Activated naive CD4-positive, alpha-beta T cell treated with Interleukin-2 at 50 U/mL for 16 hours (primary cell): ENCODE results near the gene CT55.
"Not testable (repeated sequence)": the region's sequence is repeated elsewhere in the genome, so short reads cannot be mapped to it uniquely, and the experiment has no call there.

ENCODE experiments used
- DNase-seq: peaks from one replicate; pipeline ENCODE4 v3.0.0-alpha.2; 2020

CT55 gene

DNA sequence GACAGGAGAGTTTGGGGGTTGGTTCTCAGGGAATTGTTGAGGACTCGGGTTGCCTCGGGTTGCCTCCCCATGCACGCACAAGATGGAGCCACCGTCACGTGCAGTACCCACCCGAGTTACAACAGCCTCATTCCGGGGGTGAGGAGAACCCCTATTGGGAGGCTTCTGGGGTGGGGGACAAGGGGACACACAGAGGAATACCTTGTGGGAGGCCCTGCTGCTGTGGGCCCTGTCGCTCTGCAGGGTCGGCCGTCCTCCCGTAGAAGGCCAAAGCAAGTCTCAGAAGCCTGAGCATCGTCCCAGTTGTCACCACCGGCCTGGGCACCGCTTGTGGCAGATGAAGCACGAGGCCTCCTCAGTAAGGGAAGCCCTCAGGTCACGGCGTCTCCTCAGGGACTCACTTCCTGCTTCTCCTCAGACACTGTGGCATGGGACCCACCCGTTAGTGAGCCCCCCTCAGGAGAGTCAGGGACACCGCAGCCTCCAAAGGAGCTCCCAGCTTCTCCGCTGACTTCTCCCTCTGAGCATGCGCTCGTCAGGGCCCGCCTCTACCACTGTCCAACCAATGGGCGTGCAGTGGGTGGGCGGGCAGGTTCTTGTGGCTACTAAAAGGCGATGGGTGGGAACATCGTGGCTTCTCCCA is at the start of gene CT55:
CT55 (minus strand) TSS at position 522 of the 643 bp plus-strand sequence; CDS start at position 295, 227 bp downstream.
- DNase-seq, result no peak

DNA sequence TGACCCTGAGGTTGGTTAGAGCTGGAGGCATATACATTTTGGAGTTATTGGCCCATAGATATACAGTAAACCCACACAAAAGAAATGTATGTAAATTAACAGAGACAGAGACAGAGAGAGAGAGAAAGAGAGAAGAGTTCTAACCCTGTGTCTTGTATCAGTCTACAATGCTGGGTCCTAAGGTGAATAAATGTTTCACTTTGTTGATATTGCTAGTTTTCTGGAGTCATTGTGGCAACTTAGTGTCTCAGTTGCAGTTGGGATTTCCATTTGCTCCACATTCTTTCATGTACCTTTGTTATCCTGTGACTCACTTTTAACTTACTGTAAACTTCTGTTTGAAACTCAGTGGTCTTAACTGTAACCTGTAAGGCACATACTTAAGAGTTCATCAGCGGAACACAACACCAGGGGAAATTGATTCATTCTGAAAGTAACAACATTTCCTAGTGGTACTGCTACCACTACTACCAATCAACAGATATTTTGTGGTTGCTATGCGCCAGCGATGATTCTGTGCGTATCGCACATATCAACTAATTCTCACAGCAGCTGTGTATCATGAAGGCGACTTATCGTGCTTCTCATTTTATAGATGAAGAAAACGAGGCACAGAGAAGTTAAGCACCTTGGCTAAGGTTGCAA is 42.1 kb upstream of the CT55 start:
- peak; percentile 40 for DNase-seq

DNA sequence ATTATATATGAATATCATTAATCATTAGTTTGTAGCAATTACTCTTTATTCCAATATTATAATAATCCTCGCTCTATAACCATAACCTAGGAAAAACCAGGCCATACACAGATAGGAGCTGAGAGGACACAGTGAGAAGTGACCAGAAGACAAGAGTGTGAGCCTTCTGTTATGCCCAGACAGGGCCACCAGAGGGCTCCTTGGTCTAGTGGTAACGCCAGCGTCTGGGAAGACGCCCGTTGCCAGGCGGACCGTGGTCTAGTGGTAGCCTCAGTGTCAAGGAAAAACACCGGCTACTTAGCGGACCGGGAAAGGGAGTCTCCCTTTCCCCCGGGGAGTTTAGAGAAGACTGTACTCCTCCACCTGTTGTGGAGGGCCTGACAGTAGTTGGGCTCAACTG is 35.2 kb upstream of the CT55 start:
- DNase-seq, result peak; percentile 23

GRCh38 chrX:135200297-135200696 is 29.1 kb upstream of the CT55 start:
- DNase-seq, result no peak

DNA sequence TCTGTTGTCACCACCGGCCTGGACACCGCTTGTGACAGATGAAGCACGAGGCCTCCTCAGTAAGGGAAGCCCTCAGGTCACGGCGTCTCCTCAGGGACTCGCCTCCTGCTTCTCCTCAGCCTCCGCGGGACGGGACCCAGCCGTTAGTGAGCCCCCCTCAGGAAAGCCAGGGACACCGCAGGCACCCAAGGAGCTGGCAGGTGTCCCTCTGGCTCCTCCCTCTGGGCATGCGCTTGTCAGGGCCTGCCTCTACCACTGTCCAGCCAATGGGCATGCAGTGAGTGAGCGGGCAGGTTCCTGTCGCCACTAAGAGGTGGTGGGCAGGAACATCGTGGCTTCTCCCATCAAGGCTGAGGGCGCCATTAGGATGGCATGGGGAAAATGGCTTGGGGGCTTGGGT is 23.5 kb upstream of the CT55 start:
- DNase-seq, result no peak

DNA sequence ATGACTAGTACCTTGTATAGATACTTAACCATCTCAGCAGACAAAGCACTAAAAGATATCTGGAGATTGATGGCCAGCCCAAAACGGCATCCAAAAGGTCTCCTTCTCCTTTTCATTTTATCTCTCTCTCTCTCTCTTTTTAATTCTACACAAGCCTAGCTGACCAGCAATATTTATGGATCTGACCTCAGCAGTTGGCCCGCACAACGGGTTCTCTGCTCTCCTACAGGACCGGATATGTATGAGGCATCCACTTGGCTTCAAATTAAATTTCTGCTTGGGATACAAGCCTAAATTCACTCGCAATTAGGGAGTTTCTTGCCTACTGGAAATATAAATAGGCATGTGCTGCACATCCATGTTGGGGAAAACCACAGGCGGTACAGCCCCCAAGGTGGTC is 22.5 kb upstream of the CT55 start:
- no peak for DNase-seq

DNA sequence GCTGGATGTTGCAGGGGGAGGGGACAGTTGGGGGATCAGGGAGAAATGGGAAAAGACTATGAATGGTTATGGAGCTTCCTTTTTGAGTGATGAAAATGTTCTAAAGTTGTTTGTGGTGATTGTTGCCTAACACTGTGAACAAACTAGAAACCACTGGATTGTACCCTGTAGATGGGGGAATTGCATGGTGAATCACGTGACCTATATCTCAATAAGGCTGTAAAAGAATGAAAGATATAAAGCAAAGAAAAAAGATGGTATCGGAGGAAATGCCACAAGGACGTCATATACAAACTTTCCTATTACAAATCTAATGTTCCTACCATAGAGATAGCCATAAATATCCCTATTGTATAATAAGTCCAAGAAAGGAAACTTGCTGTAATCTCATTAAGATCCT is 20.6 kb upstream of the CT55 start:
- no peak for DNase-seq

DNA sequence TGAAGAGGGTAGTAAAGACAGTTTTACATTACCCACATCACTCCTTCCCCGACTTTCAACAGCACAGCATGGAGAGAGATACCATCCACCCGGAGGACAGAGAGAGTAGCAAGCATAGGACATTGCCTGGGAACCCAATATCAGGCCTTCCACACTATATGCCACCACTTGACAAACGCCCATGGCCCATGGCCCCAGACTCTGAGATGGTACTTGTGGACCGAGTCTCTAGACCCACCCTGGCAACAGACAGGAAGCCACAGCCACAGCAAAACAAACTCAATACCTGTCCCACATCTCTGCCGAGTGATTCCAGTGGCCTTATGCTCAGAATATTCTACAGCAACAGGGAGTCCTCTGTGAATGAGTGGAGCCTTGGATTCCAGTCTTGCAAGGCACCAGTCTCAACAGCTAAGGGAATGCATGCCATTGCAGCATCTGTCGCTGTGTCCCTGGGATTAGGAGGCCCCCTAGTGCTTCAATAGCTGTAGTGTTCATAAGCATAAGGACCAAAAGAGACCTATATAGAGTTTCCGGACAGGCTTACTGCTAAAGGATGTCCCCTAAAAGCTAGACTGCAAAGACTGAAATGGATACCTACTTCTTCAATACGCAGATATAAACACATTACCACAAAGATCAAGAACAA is 14.7 kb upstream of the CT55 start:
- DNase-seq, result peak; percentile 25

GRCh38 chrX:135178636-135179035 is 7.4 kb upstream of the CT55 start:
- no peak for DNase-seq

GRCh38 chrX:135170468-135170867 is 730 bp downstream of the CT55 start:
- DNase-seq, result no peak

GRCh38 chrX:135169534-135169933 is 1.7 kb downstream of the CT55 start:
- DNase-seq, result not testable (repeated sequence)

- no peak for DNase-seq
Measured at GRCh38 chrX:135168486-135168885, 2.7 kb downstream of the CT55 start.

- not testable (repeated sequence) for DNase-seq
Measured at GRCh38 chrX:135154688-135155087, 16.5 kb downstream of the CT55 start.

- DNase-seq, result not testable (repeated sequence)
Measured at GRCh38 chrX:135126145-135126544, 45.1 kb downstream of the CT55 start.

- DNase-seq, result not testable (repeated sequence)
Measured at GRCh38 chrX:135120056-135120576, 51.1 kb downstream of the CT55 start, which contains the start of gene ETDB. Gene ETDB (minus strand): TSS chrX:135120526. CDS start chrX:135119261, 1,265 bp downstream.

GRCh38 chrX:135116064-135116463 is 55.1 kb downstream of the CT55 start:
- not testable (repeated sequence) for DNase-seq

DNA sequence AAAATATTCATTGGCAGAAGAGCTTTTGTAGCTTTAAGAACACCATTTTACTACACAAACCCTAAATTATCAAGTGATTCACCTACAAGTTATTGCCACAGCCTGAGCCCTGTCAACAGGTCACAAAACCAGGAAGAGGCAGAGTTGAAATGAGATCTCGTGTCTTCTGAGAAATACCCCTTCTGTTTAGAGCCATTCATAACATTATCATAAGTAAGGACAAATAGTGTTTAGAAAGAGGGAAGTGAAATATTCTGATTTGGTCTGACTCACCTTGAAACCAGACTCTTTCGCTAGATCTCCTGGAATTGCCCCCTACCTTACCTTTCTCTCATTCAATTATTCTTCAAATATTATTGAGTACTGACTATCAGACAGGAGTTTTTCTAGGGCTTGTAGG is 56.8 kb downstream of the CT55 start:
- DNase-seq, result no peak

- DNase-seq, result no peak
Measured at GRCh38 chrX:135112743-135113142, 58.5 kb downstream of the CT55 start.

DNA sequence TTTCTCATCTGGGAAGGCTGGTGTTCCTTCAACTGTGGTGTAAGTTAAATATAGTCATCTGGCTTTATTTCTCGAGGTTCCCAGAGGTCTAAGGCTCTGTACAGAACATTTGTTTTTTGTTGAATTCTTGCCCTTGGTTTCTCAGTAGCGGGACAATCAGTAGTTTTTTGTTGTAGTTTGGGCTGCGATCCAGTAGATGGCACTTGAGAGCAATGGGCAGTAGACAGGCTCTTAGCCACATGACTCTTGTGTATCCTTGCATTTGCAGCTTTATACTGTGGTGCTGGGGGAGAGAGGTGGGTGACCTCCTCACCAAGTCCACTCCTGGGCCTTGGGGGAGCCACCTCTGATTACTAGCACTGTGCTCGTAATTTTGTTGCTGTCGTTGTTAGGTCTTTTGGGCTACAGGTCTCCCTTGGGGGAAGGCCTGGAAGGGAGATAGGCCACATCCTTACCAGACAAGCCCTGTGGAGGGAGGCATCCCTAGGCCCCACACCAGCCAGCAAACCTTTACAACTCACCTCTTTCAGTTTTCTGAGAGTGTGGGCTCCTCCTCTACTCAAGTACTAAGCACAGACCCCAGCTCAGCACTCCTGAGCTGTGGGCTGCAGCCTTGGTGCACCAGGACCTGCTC is 59.0 kb downstream of the CT55 start:
- peak; percentile 31 for DNase-seq

- no peak for DNase-seq
Measured at GRCh38 chrX:135109554-135109953, 61.6 kb downstream of the CT55 start.
